ENCODE data around the gene ALDH1L1.

The ALDH1L1 gene

DNA sequence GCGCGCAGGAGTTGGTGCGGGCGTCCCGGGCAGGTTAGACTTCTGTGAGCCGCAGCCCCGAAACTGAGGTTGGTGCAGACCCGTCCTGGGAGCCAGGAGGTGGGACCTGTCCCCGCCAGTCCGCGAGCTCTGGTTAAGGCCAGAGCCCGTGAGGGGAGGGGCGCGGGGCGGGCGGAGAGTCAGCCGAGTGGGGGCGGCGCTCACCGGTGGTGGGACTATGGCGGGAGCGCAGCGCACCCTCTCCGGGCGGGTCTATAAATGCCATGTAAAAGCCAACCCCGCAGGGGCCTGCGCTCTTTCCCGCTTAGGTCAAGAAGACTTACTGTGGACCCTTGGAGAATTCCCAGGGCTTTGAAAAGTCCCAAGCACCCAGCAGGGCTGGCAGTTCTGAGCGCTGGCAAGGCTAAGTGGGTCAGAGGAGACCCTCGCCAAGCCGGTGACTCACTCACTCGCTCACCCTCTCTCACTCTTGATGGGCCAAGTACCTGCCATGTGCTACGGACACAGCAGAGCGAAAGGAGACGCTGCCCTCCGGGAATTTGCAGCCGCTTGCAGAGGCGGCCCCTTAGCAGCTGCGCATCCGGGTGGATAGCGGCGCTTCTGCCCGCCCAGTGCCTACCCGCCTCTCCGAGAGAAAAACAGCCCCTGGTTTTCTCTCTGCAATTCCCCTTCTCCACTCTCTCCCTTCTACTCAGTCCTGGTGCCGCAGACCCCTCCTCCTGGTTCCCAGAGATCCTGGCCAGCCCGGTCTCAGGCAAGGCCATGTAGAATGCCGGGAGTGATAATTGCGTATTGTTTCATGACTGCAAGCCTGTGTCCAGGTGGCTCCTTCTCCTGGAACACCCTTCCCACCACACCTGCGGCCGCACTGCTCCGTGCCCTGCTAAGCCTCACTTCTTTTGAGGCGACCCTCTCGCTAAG, at the start of gene ALDH1L1:
ALDH1L1 (minus strand) TSS at position 110 of the 921 bp plus-strand sequence. CDS start 19,607 bp downstream, outside the sequence.
- no peak for DNase-seq (ENCODE audit: low spot score)

DNA sequence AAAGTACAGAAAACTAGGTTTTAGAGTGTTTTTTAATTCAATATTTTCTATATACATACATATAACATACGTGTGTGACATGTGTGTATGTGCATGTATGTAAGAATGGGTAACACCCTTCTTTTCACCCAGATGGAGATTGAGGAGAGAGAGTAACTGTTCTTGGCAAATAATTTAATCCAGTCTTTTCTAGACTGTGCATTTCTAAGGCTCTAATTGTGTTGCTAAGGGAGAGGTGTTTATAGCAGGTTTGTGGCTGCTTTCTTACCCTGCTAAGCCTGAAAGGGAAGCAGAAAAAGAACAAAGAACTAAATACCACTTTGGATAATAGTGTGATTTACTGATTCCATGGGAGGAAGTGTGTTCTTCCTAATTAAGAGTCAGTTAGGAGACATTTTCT, 46.0 kb upstream of the ALDH1L1 start:
- no peak for DNase-seq (ENCODE audit: low spot score)

DNA sequence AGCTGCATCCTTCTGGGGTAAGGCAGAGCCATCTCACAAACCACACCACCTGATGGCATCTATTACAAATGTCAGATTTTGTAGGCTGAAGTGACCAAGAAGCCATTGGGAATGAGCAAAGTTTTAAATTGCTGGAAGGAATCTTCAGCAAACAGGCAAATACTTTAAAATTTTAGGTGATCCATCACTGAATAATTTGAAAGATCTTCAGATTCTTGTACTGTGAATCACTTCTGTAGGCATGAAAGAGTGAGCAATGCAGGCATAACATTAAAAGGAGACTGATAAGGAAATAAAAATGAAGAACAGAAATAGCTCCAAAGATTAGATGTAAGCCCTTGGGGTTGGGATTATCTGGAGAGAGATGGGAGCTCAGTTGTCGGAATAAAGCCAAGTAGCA, 36.0 kb upstream of the ALDH1L1 start:
- no peak for DNase-seq (ENCODE audit: low spot score)

DNA sequence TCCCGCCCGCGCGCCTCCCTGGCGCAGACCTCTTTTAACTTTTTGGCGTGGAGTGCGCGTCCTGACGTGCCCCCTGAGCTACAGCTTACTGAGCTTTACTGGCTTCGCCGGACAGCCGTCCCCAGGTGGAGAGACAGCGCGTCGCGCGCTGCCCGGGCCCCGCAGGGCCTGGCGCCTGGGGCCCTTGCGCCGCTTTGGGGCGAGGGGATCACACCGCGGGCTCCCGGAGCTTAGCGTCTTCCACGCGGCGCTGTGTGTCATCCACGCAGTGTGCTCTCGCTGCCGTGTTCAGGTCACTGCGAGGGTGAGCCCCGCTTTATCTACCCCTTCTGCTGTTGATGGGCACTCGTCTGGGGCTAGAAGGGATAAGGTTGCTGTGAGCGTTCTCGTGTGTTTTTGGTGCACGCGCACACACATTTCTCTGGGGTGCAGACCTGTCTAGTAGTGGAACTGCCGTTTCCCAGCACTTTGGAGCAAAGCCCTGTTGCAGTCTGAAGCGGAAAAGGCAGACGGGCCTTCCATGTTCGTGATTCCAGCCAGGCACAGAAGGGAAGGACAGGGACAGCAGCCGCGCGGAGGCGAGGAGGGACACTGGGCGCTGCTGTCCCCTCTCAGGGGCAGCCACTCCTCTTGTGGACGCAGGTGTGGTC, 33.1 kb upstream of the ALDH1L1 start:
- DNase-seq (ENCODE audit: low spot score) = no peak

DNA sequence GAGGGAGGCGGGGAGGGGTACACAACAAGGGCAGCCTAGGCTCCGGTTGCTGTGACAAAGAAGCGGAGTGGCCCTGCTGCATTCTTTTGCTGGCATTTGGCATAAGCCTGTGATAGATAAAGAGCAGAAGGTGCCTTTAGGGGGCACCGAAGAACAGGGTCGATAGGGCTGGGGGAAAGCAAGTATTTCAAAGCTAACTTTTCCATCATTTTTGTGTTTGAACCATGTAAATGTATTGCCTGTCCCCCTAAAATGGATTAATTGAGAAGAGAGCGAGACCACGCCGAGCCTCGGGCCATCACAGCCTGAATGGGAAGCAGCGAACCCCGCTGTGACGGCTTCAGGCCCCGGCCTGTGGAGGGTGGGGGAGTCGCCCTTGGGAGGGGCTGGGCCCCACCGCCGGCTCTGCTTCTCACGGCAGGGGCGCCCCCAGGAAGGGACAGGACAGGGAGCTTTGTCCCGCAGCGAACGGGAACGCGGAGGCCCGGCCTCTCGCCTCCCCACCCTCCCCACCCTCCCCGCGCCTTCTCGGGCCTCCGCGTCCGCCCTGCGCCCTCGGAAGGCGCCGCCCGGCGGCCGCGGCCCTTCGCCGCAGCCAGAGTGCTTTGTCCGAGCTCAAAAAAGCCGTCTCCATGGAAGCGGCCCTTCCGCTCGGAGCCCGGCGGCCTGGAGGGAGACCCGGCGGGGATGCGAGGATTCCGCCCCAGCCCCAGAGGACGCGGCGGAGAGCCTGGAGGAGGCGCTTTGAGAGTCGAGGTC, 32.4 kb upstream of the ALDH1L1 start:
- peak; percentile 58 for DNase-seq (ENCODE audit: low spot score)

DNA sequence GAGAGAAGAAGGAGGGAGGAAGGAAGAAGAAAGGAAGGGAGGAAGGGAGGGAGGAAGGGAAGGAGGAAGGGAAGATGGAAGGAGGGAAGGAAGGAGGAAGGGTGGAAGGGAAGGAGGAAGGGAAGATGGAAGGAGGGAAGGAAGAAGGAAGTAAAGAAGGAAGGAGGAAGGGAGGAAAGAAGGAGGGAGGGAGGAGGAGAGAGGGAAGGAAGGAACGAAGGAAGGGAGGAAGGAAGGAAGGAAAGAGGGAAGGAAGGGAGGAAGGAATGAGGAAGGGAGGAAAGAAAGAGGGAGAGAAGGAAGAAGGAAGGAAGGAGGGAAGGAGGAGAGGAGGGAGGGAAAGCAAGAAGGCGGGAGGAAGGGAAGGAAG, 31.8 kb upstream of the ALDH1L1 start:
- no peak for DNase-seq (ENCODE audit: low spot score)

DNA sequence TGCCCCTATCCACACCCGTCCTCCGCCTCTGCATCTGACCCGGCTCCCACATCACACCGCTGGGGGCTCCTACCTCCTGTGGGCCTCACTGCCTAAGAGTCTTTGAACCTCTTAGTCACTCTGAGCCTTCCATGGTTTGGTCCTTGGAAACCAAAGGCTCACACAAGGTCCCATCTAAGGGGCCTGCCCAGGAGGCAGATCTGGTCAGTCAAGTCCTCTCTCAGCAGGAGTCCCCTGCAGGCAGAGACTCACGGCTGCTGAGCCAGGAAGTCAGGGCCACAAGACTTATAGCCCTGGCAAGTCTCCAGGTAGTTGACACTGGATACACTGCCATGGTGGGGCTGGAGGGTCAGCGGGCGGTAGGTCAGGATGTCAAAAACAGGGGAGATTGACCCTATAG, 31.2 kb upstream of the ALDH1L1 start:
- DNase-seq (ENCODE audit: low spot score) = no peak

DNA sequence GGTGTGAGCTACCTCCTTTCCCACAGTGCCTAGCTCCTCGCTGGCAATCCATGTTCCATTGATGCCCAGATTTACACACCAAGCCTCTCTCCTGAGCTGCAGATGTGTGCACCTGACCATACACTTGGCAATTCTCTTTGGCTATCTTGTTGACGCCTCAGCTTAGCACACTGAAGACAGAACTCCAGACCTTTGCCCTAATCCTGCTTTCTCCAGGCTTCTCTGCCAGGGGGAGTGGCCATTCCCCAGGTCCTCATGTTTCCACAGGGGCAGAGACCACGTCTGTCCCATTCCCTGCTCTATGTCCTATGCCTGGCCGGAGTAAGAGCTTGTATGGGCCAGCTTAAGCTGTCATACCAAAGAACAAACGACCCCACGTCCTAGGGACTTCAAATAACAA, 30.2 kb upstream of the ALDH1L1 start:
- no peak for DNase-seq (ENCODE audit: low spot score)

DNA sequence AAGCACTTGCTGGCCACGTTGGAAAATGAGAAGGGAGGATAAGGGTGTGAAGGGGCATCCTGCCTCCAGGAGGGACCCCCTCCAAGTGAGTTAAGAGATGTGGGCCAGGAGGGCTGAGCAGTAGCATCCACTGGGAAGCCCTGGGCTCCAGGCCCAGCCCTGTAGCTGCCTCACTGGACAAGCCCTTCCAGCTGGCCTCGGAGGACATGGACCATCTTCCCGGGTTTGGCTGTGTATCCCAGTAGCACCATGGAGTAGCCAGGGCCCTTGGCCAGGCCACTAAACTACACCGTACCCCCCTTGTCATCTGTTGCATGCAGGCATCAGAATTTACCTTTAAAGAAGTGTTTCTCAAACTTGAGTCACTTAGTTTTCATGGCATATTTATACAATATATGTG, 29.4 kb upstream of the ALDH1L1 start:
- no peak for DNase-seq (ENCODE audit: low spot score)

DNA sequence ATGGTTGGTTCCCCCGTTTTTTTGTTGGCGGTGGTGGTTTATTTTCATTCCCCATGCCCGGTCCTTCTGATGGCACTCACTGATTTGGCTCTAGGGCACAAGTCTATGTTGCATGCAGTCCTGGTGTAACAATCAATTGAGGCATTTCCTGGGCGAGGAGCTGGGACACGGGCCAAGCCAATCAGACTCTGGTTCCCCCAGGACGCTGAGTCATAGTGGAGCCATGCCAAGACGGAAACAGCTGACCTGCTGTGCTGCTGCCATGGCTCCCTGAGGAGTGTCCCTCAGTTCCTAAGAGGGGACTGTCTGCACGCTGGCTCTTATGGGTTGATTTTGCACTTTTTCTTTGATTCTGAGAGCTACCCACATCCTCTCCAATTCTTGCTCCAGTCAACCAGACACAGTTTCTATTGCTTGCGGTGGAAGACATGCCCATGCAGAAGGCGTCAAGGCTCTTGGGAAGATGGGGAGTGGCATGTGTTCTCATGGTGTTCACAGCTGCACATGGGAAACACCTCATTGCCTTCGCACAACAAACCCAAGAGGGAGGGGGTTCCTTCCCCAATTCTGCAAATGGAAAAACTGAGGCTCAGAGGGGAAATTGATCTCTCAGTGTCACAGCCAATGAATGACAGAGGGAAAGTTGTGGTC, 28.3 kb upstream of the ALDH1L1 start:
- no peak for DNase-seq (ENCODE audit: low spot score)

DNA sequence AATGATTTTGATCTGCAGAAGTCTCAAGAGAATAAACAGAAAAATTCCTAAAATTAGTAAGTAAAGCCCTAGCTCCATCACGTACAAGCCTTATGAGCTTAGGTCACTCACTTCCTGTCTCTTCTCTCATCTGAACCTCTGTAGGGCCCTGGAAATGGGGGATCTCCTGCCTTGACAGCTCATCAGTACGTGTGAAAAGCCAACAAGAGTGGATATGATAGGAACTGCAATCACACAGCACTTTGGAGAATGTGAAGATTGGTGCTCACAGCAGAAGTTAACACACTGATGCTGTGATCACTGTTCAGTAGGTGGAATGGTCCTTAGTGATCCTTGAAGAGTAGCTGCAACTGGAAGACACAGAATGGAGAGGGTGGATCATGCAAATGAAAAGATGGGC, 27.8 kb upstream of the ALDH1L1 start:
- DNase-seq (ENCODE audit: low spot score) = no peak

DNA sequence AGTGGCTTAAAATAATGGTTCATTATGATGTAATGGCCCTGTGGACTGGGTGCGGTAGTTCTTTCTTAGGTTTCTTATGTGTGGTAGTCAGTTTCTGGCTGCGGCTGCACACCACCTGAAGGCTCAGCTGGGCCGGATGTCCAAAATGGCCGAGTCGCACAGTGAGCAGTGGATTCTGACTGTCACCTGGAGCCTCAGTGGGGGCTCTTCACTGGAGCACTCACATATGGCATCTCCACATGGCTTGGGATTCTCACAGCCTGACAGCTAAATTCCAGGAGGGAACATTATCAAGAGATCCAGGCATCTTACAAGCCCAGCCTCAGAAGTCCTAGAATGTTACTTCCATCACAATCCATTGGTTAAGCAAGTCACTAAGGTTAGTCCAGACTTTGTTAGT, 26.8 kb upstream of the ALDH1L1 start:
- DNase-seq (ENCODE audit: low spot score) = no peak

DNA sequence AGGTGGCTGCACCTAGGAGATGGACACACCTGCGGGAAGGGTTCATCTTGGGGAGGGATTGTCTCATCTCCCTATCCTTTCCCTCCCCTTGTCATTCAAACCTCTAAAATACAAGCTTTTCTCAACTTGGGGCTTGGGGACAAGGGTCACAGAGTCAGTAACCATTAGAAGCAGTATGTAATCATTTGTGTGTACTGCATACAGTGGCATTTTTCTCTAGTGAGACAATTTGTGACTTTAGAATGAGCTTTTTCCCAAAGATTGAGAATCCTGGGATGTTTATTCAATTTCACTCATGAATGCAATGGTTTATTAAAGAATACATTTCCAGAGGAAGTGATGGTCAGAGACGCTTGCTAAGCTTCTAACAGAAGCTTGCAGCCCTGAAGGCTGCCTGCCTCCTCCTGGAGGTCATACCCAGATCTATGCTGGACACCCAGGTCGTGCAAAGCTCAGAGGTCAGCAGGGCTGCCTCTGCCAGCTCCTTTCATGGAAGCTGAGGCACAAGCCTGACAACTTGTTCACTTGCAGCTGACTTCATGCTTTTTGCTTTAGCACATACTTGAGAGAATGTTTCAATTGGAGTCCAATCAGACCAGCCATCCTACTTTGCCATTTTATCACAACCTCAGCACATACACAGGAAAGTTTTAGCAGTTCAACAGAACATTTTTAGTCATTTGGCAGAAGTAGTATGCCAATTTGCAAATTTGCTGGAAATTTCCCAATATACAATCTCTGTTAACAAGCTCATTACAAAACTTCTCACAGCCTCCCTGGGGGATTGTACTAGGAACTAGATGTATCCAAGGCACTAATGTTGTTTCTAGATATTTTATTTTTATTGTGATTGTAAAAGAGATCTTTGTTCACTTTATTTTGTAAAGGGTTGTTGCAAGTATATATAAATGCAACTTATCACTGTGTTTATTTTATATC, 25.6 kb upstream of the ALDH1L1 start:
- DNase-seq (ENCODE audit: low spot score) = no peak

DNA sequence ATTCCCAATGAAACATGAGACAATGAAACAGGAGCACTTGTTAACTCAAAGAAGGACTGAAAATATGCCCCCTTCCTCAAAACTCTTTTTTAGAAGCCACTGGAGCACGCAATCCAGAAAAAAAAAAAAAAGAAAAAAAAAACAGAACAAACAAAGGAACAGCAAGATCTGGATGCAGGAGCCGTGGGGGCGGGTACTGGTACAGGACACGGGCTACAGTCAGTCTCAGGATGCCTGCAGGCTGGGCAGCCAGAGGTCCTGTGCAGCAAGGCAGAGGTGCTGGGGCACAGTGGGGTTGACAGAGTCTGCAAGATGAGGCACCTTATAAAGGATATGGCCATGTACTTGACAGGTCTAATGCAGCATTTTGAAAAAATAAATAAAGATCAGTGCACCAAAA, 22.3 kb upstream of the ALDH1L1 start:
- DNase-seq (ENCODE audit: low spot score) = no peak

DNA sequence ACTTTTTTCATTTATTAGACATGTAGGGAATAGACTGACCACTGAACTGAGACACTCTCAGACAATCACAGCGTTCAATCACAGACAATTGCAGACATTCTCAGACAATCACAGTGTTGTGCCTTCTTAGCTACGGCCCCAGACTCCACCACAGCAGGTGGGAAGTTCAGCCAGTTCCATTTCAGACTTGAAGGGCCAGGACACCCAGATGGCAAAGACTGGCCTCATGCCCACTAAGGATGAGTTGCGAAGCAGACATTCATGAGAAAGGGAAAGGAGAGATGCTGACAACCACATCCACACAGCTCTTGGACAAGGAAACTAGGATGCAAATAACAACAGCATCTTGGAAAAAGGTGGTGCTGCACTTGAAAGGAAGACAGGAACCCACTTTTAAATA, 21.9 kb upstream of the ALDH1L1 start:
- no peak for DNase-seq (ENCODE audit: low spot score)

DNA sequence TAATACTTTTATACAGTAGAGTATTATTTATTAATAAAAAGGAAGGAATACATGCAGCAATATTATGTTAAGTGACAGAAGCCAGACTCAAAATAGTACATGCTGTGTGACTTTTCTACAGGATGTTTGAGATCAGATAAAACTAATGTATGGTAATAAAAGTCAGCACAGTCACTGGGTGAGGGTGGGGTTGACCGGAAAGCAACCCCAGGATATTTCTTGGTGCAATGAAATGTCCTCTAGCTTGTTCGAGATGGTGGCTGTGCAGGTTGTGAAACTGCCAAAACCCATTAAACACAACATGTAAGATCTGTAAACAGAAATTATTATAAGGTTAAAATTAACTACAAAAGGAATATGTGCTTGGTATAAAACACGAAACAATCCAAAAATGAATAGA, 20.8 kb upstream of the ALDH1L1 start:
- DNase-seq (ENCODE audit: low spot score) = no peak

DNA sequence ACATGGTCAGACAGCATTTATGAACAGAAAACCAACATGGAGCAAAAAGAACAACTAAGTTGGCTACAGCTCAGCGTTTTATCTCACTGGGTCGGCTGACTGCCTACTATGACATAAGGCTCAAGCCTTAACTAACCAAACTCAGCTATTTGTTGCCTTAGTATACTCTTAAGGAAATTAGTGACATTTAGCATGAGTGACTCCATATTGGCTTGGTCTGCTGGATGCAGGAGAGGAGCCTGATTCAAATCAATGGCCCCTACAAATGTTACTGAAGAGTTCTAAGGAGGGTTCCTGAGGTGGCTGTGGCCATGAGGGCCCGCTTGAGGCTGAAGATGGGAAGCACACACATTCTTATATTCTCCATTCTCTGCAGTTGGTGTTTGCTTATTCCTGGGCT, 20.1 kb upstream of the ALDH1L1 start:
- DNase-seq (ENCODE audit: low spot score) = no peak

DNA sequence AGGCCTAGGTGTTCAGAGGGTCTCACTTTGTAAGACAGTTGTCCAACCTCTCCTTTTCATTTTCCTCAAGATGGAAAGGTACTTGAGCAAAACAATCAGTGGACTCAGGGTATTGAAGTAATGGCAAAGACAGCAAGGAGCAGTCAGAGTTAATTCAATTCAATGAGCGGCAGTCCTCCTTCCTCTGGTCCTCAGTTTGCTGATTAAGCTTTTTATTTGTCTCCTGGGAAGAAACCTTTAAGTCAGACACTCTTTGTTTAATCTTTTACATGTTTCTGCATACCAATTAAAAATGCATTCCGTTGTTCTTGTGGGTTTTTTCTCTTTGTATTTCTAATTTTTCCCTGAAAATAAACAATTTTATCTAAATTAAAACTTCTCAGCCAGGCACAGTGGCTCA, 18.9 kb upstream of the ALDH1L1 start:
- DNase-seq (ENCODE audit: low spot score) = no peak

DNA sequence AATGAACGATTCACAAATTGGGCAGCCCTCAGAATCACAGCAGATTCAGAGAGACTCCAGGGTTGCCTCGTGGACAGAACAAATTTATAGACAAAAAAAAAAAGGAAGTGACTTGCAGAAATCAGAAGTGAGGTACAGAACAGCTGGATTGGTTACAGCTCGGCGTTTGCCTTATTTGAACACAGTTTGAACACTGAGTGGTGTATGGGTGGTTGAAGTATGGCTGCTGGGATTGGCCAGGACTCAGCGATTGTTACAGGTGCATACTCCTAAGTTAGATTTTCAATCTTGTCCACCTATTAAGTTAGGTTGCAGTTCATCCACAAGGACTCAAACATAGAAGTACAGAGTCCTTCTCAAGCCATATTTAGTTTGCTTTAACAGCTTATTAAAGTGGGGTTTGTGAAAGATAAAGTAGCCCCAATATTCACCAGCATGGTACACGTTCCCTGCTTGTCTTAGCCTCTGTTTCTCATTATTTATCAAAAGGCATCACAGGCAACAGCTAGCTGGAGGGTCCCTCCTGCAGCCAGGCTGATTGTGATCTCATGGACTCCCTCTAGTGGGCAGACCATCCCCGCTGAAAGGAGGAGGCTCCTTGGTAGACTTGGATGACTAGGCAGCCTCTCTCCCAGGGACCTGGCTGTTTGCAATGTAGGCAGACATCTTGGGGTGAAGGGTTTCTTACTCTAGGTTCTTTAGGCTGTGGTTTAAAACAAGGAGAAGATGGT, 17.6 kb upstream of the ALDH1L1 start:
- DNase-seq (ENCODE audit: low spot score) = peak; percentile 65

DNA sequence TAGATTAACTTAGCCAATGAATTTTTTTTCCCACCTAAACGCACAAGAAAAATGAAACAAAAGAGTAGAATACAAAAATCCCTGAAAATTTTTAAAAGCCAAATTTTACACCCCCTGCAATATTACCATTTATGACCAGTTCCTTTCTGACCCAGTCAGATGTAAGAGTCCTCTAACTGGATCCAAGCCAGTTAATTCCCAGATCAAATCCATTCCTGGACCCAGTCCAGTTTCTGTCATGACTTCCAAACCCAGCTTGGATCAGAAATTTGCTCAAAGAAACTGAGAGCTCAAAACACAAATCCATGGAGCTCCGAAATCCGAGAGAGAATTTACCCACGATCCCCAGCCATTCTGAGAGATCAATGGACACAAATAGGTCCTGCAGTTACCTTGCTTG, 17.0 kb upstream of the ALDH1L1 start:
- DNase-seq (ENCODE audit: low spot score) = no peak
